Measurements from ENCODE around the gene DAW1.
A peak's percentile ranks its signal among the peaks of the same experiment; 100 is the strongest.

The DAW1 gene

GRCh38 chr2:227848146-227848545, 23.3 kb upstream of the DAW1 start:
- Histone ChIP-seq H3K36me3 (replicated peaks) (no peaks in the 10 kb centered on the region), H3K27me3 (ENCODE audit: low read depth) (no peaks in the 10 kb centered on the region), H3K4me1 (no peaks in the 10 kb centered on the region), H3K4me3 (no peak overlapping the region), H3K9me3 (no peaks in the 10 kb centered on the region)
- DNase-seq (ENCODE audit: low spot score in 2 of 2), result no peak
- in situ Hi-C loops (cut with MboI; ENCODE audit: low sequenced_read_pairs), result no loop called here

- no peak for DNase-seq (ENCODE audit: low spot score in 2 of 2)
- no peaks in the 10 kb centered on the region for H3K27me3 ChIP-seq (ENCODE audit: low read depth)
- H3K36me3 ChIP-seq (replicated peaks), result no peaks in the 10 kb centered on the region
- H3K4me3 ChIP-seq, result no peak overlapping the region
- H3K9me3 ChIP-seq, result no peaks in the 10 kb centered on the region
- no peaks in the 10 kb centered on the region for H3K4me1 ChIP-seq
- in situ Hi-C loops (cut with MboI; ENCODE audit: low sequenced_read_pairs), result no loop called here
Measured at GRCh38 chr2:227848586-227848985, 22.8 kb upstream of the DAW1 start.

- H3K27me3 ChIP-seq (ENCODE audit: low read depth), result no peaks in the 10 kb centered on the region
- H3K36me3 ChIP-seq (replicated peaks), result no peaks in the 10 kb centered on the region
- in situ Hi-C loops (cut with MboI; ENCODE audit: low sequenced_read_pairs), result loop anchor here (25.0 kb wide), 1 partner anchor 713 kb away; no protein-coding TSS in a partner anchor
- no peaks in the 10 kb centered on the region for H3K9me3 ChIP-seq
- no peak for DNase-seq (ENCODE audit: low spot score in 2 of 2)
- no peaks in the 10 kb centered on the region for H3K4me1 ChIP-seq
- no peak overlapping the region for H3K4me3 ChIP-seq
Measured at GRCh38 chr2:227849906-227850305, 21.5 kb upstream of the DAW1 start.

GRCh38 chr2:227853204-227853629, 18.2 kb upstream of the DAW1 start:
- H3K4me1 ChIP-seq, result no peaks in the 10 kb centered on the region
- no peaks in the 10 kb centered on the region for H3K36me3 ChIP-seq (replicated peaks)
- H3K4me3 ChIP-seq, result no peak overlapping the region
- no peaks in the 10 kb centered on the region for H3K9me3 ChIP-seq
- DNase-seq (ENCODE audit: low spot score in 2 of 2), result no peak
- no peaks in the 10 kb centered on the region for H3K27me3 ChIP-seq (ENCODE audit: low read depth)
- in situ Hi-C loops (cut with MboI; ENCODE audit: low sequenced_read_pairs), result loop anchor here (25.0 kb wide), 1 partner anchor 716 kb away; no protein-coding TSS in a partner anchor

- in situ Hi-C loops (cut with MboI; ENCODE audit: low sequenced_read_pairs), result loop anchor here (25.0 kb wide), 1 partner anchor 717 kb away; no protein-coding TSS in a partner anchor
Measured at GRCh38 chr2:227853765-227854271, 17.6 kb upstream of the DAW1 start.

GRCh38 chr2:227855440-227855839, 16.0 kb upstream of the DAW1 start:
- no peak for DNase-seq (ENCODE audit: low spot score in 2 of 2)
- in situ Hi-C loops (cut with MboI; ENCODE audit: low sequenced_read_pairs), result loop anchor here (25.0 kb wide), 1 partner anchor 718 kb away; no protein-coding TSS in a partner anchor
- no peaks in the 10 kb centered on the region for H3K4me1 ChIP-seq

More at GRCh38 chr2:227853765-227854271, 17.6 kb upstream of the DAW1 start:
- DNase-seq (ENCODE audit: low spot score in 2 of 2), result no peak
- Histone ChIP-seq H3K4me3 (no peak overlapping the region), H3K4me1 (no peaks in the 10 kb centered on the region), H3K9me3 (no peaks in the 10 kb centered on the region), H3K36me3 (replicated peaks) (no peaks in the 10 kb centered on the region), H3K27me3 (ENCODE audit: low read depth) (no peaks in the 10 kb centered on the region)

DNA sequence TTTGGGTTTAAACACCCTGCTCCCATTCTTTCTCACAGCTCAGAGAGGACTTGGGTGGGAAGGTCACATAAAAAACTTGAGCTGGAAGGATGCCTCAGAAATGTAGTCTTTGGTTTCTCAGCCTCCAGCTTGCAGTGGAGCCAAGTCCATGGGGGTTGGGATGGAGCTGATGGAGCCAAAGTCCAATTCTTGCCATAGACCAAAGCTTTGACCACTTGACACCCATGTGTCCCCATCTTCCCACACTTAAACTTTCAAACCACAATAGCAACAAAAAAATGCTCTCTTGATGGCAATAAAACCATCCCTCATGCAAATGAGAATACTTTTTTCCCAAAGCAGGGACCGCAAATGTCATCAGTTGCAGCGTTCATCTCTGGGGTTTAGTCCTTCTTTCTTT, 14.7 kb upstream of the DAW1 start:
- no peak for DNase-seq (ENCODE audit: low spot score in 2 of 2)
- Histone ChIP-seq H3K4me3 (no peak overlapping the region), H3K9me3 (no peaks in the 10 kb centered on the region), H3K27me3 (ENCODE audit: low read depth) (no peaks in the 10 kb centered on the region), H3K36me3 (replicated peaks) (no peaks in the 10 kb centered on the region), H3K4me1 (no peaks in the 10 kb centered on the region)
- in situ Hi-C loops (cut with MboI; ENCODE audit: low sequenced_read_pairs), result loop anchor here (25.0 kb wide), 1 partner anchor 719 kb away; no protein-coding TSS in a partner anchor

More at GRCh38 chr2:227855440-227855839, 16.0 kb upstream of the DAW1 start:
- H3K9me3 ChIP-seq, result no peaks in the 10 kb centered on the region
- H3K4me3 ChIP-seq, result no peak overlapping the region
- no peaks in the 10 kb centered on the region for H3K36me3 ChIP-seq (replicated peaks)
- H3K27me3 ChIP-seq (ENCODE audit: low read depth), result no peaks in the 10 kb centered on the region

- no peak overlapping the region for H3K4me3 ChIP-seq
- no peaks in the 10 kb centered on the region for H3K36me3 ChIP-seq (replicated peaks)
- H3K9me3 ChIP-seq, result no peaks in the 10 kb centered on the region
- no peak for DNase-seq (ENCODE audit: low spot score in 2 of 2)
- H3K4me1 ChIP-seq, result no peaks in the 10 kb centered on the region
- in situ Hi-C loops (cut with MboI; ENCODE audit: low sequenced_read_pairs), result loop anchor here (25.0 kb wide), 1 partner anchor 723 kb away; no protein-coding TSS in a partner anchor
- no peaks in the 10 kb centered on the region for H3K27me3 ChIP-seq (ENCODE audit: low read depth)
Measured at GRCh38 chr2:227860221-227860641, 11.2 kb upstream of the DAW1 start.

GRCh38 chr2:227861011-227861410, 10.4 kb upstream of the DAW1 start:
- no peaks in the 10 kb centered on the region for H3K4me1 ChIP-seq
- H3K27me3 ChIP-seq (ENCODE audit: low read depth), result no peaks in the 10 kb centered on the region
- in situ Hi-C loops (cut with MboI; ENCODE audit: low sequenced_read_pairs), result loop anchor here (25.0 kb wide), 1 partner anchor 724 kb away; no protein-coding TSS in a partner anchor
- H3K4me3 ChIP-seq, result no peak overlapping the region
- H3K36me3 ChIP-seq (replicated peaks), result no peaks in the 10 kb centered on the region
- H3K9me3 ChIP-seq, result no peaks in the 10 kb centered on the region
- DNase-seq (ENCODE audit: low spot score in 2 of 2), result no peak

GRCh38 chr2:227862227-227862740, 9.1 kb upstream of the DAW1 start:
- no peaks in the 10 kb centered on the region for H3K4me1 ChIP-seq
- no peaks in the 10 kb centered on the region for H3K27me3 ChIP-seq (ENCODE audit: low read depth)
- H3K36me3 ChIP-seq (replicated peaks), result no peaks in the 10 kb centered on the region
- no peak overlapping the region for H3K4me3 ChIP-seq
- no peaks in the 10 kb centered on the region for H3K9me3 ChIP-seq
- in situ Hi-C loops (cut with MboI; ENCODE audit: low sequenced_read_pairs), result loop anchor here (25.0 kb wide), 1 partner anchor 725 kb away; no protein-coding TSS in a partner anchor
- peak; percentile 32 to 61 for DNase-seq (ENCODE audit: low spot score in 2 of 2)

- H3K9me3 ChIP-seq, result no peaks in the 10 kb centered on the region
- H3K36me3 ChIP-seq (replicated peaks), result no peaks in the 10 kb centered on the region
- no peak overlapping the region for H3K4me3 ChIP-seq
- in situ Hi-C loops (cut with MboI; ENCODE audit: low sequenced_read_pairs), result loop anchor here (25.0 kb wide), 1 partner anchor 726 kb away; no protein-coding TSS in a partner anchor
- DNase-seq (ENCODE audit: low spot score in 2 of 2), result no peak
- no peaks in the 10 kb centered on the region for H3K4me1 ChIP-seq
- peaks cover 2% of the 10 kb centered on the region; the same call in 1 of the 2 replicates for H3K27me3 ChIP-seq (ENCODE audit: low read depth)
Measured at GRCh38 chr2:227862741-227863588, 8.5 kb upstream of the DAW1 start.

- in situ Hi-C loops (cut with MboI; ENCODE audit: low sequenced_read_pairs), result loop anchor here (25.0 kb wide), 1 partner anchor 727 kb away; no protein-coding TSS in a partner anchor
- H3K9me3 ChIP-seq, result no peaks in the 10 kb centered on the region
- H3K4me3 ChIP-seq, result no peak overlapping the region
- H3K4me1 ChIP-seq, result no peaks in the 10 kb centered on the region
- no peaks in the 10 kb centered on the region for H3K36me3 ChIP-seq (replicated peaks)
- peaks cover 2% of the 10 kb centered on the region; the same call in 1 of the 2 replicates for H3K27me3 ChIP-seq (ENCODE audit: low read depth)
- DNase-seq (ENCODE audit: low spot score in 2 of 2), result no peak
Measured at GRCh38 chr2:227864161-227864756, 7.2 kb upstream of the DAW1 start.

DNA sequence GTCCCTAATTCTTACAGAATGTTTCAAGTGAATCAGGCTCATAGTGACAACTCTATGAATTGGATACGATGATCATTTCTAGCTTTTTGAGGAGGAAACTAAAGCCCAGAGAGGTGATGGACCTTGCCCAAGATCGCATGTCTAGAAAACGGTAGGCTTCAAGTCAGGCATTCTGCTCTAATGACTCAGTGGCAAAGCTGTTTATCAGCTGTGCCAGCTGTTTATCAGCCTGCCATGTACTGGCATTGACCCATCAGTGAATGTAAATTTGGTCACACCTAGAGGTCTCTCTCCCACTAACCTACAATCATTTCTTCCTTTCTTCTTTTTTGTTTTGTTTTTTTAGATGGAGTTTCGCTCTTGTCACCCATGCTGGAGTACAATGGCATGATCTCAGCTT, 6.1 kb upstream of the DAW1 start:
- H3K9me3 ChIP-seq, result no peaks in the 10 kb centered on the region
- DNase-seq (ENCODE audit: low spot score in 2 of 2), result no peak
- in situ Hi-C loops (cut with MboI; ENCODE audit: low sequenced_read_pairs), result loop anchor here (25.0 kb wide), 1 partner anchor 728 kb away; no protein-coding TSS in a partner anchor
- no peak overlapping the region for H3K4me3 ChIP-seq
- H3K36me3 ChIP-seq (replicated peaks), result no peaks in the 10 kb centered on the region
- H3K4me1 ChIP-seq, result no peaks in the 10 kb centered on the region
- H3K27me3 ChIP-seq (ENCODE audit: low read depth), result peaks cover 2% of the 10 kb centered on the region; the same call in 1 of the 2 replicates
